NT2/D1 (cell line): ENCODE results near the gene CHTOP.
"Not testable (repeated sequence)": the region's sequence is repeated elsewhere in the genome, so short reads cannot be mapped to it uniquely, and the experiment has no call there.

ENCODE experiments used
- DNase-seq: peaks from one replicate; pipeline ENCODE4 v3.0.0-alpha.2; 2011; ENCODE audit warnings: low read depth, low spot score
- H3K27me3 ChIP-seq: 2 replicates; pipeline ENCODE4 v1.6.0; 2011; ENCODE audit warnings: mild to moderate bottlenecking; ENCODE audit not compliant: insufficient read length, insufficient read depth
- H3K36me3 ChIP-seq: 2 replicates; pipeline ENCODE4 v1.6.1; 2011; ENCODE audit warnings: mild to moderate bottlenecking, low read length, mixed read lengths; ENCODE audit not compliant: insufficient read depth, insufficient read length
- H3K4me1 ChIP-seq: 2 replicates; pipeline ENCODE4 v1.5.1; 2011; ENCODE audit not compliant: insufficient read depth, insufficient read length
- H3K4me3 ChIP-seq: 2 replicates; pipeline ENCODE4 v1.5.1; 2011; ENCODE audit warnings: low read depth; ENCODE audit not compliant: insufficient read length
- H3K9ac ChIP-seq: 2 replicates; pipeline ENCODE4 v1.6.0; 2011; ENCODE audit warnings: low read depth; ENCODE audit not compliant: insufficient read length
- H3K9me3 ChIP-seq: 2 replicates; pipeline ENCODE4 v1.5.1; 2011; ENCODE audit warnings: mild to moderate bottlenecking, low read length; ENCODE audit not compliant: insufficient read depth
- SUZ12 ChIP-seq: IDR thresholded peaks from 2 replicates; pipeline ENCODE4 v1.6.1; 2011; ENCODE audit not compliant: insufficient read length, insufficient read depth; ENCODE audit errors: extremely low read depth
- YY1 ChIP-seq: IDR thresholded peaks from 2 replicates; pipeline ENCODE4 v1.6.1; 2011; ENCODE audit not compliant: insufficient read length, insufficient read depth
- ZNF274 ChIP-seq: IDR thresholded peaks from 2 replicates; pipeline ENCODE4 v1.6.1; 2011; ENCODE audit warnings: mild to moderate bottlenecking, low read depth, low read length

CHTOP gene, protein sequence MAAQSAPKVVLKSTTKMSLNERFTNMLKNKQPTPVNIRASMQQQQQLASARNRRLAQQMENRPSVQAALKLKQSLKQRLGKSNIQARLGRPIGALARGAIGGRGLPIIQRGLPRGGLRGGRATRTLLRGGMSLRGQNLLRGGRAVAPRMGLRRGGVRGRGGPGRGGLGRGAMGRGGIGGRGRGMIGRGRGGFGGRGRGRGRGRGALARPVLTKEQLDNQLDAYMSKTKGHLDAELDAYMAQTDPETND

DNA sequence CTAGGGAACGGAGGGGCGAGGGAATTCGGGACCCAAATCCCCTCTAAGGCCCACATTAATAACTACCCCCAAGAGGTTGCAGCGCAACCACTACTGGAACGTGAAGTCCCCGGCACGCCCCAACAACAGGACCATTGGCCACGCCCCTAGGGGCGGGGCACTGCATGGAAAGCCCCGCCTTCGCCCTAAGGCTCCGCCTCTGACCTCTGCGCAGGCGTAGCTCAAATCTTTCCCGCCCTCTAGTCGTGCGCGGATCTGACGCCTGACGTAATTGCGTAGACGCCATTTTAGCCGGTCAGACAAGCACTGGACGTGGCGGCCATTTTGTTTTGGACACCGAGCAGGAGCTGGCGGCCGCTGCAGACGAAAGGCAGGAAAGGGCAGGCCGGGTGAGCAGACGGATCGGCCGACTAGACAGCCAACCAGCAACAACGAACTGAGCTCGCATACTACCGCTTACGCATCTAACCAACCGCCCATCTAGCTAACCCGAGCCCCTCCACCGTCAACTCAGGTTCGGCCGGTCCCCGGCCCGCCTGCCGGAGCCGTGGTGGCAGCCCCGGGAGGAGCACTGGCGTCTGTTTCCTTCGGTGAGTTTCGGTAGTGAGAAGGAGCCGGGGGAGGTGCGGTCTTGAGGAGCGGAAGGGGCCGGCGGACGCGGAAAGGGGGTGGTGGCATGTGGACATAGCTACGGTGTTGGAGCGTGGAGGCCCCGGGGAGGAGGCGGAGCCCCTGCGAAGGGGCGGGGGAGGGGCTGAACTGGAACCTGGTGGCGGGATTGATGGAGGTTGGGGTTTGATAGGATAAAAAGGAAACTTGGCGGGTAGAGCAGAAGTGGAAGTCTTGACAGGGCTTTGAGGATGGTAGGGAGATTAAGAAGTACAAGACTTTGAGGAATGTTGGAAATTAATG, at the start of gene CHTOP:
Gene CHTOP, plus strand, starts transcription at position 313 of the 912 bp plus-strand sequence. CDS start 2,523 bp downstream, outside the sequence.
- H3K9me3 ChIP-seq: no peaks in the 10 kb centered on the region
- peaks cover 14% of the 10 kb centered on the region for H3K4me1 ChIP-seq
- peak within 1 kb of the TSS; percentile 100 for H3K9ac ChIP-seq
- H3K4me3 ChIP-seq: peak within 1 kb of the TSS; percentile 100
- H3K27me3 ChIP-seq: no peaks in the 10 kb centered on the region
- peaks cover 50% of the 10 kb centered on the region for H3K36me3 ChIP-seq
- peak; percentile 99 for TF ChIP-seq YY1
- TF ChIP-seq ZNF274: no peak
- TF ChIP-seq SUZ12: no peak
- DNase-seq: peak; percentile 100

DNA sequence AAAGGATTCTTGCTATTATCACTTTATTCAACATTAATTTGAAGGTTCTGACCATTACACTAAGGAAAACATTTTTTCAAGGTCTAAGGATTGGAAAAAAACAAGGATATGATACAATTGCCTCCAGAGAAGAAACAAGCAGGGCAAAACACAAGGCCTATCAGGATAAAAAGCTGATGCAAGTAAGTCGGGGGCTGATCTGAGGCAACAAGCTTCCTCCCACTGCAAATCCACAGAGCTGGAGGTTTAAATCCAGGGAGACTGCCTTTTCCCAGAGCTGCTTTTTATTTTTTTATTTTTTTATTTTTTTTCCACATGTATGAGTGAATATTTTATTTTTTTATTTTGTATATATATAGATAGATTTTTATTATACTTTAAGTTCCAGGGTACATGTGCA, 48.9 kb upstream of the CHTOP start:
- Histone ChIP-seq H3K4me1 (peaks cover 5% of the 10 kb centered on the region), H3K27me3 (no peaks in the 10 kb centered on the region), H3K9ac (no peak overlapping the region), H3K9me3 (peaks cover 9% of the 10 kb centered on the region; the same call in 1 of the 2 replicates), H3K4me3 (no peak overlapping the region), H3K36me3 (no peaks in the 10 kb centered on the region)
- no peak for DNase-seq
- no peak for TF ChIP-seq ZNF274
- no peak for TF ChIP-seq YY1
- no peak for TF ChIP-seq SUZ12

DNA sequence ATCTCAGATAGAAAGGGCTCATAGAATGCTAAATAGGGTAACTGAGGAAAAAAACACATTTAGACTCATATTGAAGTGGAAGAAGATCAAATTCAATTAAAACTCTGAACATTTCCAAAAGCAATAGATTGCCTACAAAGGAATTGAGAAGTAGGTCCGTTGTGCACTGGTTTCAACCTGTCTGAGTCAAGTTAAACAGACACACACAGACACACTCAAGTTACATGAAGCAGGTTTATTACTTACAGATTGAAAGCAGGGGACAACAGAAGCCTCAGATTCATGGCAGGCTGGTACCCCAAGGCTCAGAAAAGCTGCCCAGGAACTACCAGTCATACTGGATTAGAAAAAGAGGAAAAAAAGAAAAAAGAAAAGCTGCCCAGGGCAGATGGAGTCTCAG, 47.5 kb upstream of the CHTOP start:
- TF ChIP-seq ZNF274: no peak
- DNase-seq: no peak
- Histone ChIP-seq H3K36me3 (no peaks in the 10 kb centered on the region), H3K9me3 (peaks cover 9% of the 10 kb centered on the region; the same call in 1 of the 2 replicates), H3K4me3 (no peak overlapping the region), H3K9ac (no peak overlapping the region), H3K27me3 (no peaks in the 10 kb centered on the region), H3K4me1 (peaks cover 5% of the 10 kb centered on the region)

DNA sequence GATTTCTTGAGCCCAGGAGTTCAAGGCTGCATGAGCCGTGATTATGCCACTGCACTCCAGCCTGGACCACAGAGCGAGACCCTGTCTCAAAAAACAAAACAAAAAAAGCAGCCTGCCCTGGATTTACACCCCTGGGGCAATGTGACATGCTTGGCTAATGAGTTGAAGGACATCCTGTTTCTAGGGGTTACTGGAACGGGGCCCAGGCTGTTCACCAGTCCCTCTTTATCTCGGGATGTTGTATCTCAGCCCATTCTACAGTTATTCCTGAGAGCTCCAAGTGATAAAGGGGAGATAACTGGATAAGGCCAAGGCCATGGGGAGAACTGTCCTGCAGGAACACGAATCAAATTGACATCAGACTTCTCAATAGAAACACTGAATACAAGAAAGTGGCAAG, 46.6 kb upstream of the CHTOP start:
- Histone ChIP-seq H3K27me3 (no peaks in the 10 kb centered on the region), H3K9ac (no peak overlapping the region), H3K4me3 (no peak overlapping the region), H3K9me3 (no peaks in the 10 kb centered on the region), H3K4me1 (peaks cover 5% of the 10 kb centered on the region), H3K36me3 (no peaks in the 10 kb centered on the region)
- TF ChIP-seq YY1 (no peak), ZNF274 (no peak), SUZ12 (no peak)
- DNase-seq: no peak

DNA sequence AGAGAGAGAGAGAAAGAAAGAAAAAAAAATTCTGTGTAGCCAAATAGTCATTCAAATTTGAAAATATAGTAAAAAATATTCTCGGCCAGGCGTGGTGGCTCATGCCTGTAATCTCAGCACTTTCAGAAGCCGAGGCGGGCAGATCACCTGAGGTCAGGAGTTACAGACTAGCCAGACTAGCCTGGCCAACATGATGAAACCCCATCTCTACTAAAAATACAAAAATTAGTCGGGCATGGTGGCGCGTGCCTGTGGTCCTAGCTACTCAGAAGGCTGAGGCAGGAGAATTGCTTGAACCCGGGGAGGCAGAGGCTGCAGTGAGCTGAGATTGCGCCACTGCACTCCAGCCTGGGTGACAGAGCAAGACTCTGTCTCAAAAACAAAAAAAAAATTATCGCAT, 45.8 kb upstream of the CHTOP start:
- H3K27me3 ChIP-seq: not testable (repeated sequence)

DNA sequence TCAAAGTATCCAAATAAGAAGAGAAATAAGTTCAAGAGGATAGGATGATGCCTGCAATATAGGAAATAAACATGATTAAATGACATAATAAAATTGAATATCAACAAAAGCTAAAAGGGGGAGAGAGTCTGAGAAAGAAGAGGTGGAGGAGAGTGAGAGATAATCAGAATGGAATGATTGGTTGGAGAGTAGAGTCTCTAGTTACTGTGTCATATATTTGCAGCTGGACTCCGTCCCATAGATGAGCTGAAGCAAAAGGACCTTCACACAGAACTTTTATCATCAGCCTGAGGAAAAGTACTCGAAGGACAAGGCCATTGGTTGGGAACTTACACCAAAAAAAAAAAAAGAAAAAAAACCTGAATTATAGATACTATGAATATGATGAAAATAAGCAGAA, 45.4 kb upstream of the CHTOP start:
- Histone ChIP-seq H3K36me3 (no peaks in the 10 kb centered on the region), H3K9ac (no peak overlapping the region), H3K4me3 (no peak overlapping the region), H3K4me1 (peaks cover 5% of the 10 kb centered on the region), H3K27me3 (no peaks in the 10 kb centered on the region), H3K9me3 (no peaks in the 10 kb centered on the region)
- DNase-seq: no peak
- TF ChIP-seq ZNF274: no peak
- no peak for TF ChIP-seq YY1
- TF ChIP-seq SUZ12: no peak

More for the DNA sequence above, 45.8 kb upstream of the CHTOP start:
- H3K36me3 ChIP-seq, H3K9ac ChIP-seq, H3K4me1 ChIP-seq, H3K4me3 ChIP-seq, H3K9me3 ChIP-seq, DNase-seq: not testable (repeated sequence)

DNA sequence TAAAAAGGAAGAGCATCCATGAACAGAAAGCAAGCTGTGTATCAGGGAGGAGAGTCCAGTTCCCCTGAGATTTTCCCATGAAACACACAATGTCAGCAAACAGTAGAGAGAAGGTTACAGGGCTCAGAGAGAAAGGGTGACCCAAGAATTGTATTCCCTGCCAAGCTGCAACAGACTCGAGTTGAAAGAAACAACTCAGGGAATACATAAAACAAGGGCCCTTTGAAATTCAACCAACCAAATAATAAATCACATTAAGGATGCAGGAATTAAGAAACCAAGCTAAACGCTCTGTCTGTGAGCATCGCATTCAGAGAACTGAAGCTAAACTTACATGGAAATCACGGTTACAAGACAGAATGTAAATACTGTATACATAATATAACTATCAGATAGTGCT, 41.1 kb upstream of the CHTOP start:
- peaks cover under 1% of the 10 kb centered on the region for H3K4me1 ChIP-seq
- no peaks in the 10 kb centered on the region for H3K36me3 ChIP-seq
- no peaks in the 10 kb centered on the region for H3K9me3 ChIP-seq
- H3K27me3 ChIP-seq: no peaks in the 10 kb centered on the region
- DNase-seq: no peak
- H3K9ac ChIP-seq: no peak overlapping the region
- no peak for TF ChIP-seq SUZ12
- no peak for TF ChIP-seq ZNF274
- TF ChIP-seq YY1: no peak
- no peak overlapping the region for H3K4me3 ChIP-seq
